Measurements from ENCODE around the gene GABRA5.

Gene GABRA5

GRCh38 chr15:26985050-26985449 lies 118.2 kb downstream of the GABRA5 start:
- ATAC-seq (ENCODE audit: low read depth) (no peak), DNase-seq (ENCODE audit: low spot score) (no peak)
- H3K9me3 ChIP-seq (ENCODE audit: severe bottlenecking): peaks cover 5% of the 10 kb centered on the region
- TF ChIP-seq, protein P1, sequence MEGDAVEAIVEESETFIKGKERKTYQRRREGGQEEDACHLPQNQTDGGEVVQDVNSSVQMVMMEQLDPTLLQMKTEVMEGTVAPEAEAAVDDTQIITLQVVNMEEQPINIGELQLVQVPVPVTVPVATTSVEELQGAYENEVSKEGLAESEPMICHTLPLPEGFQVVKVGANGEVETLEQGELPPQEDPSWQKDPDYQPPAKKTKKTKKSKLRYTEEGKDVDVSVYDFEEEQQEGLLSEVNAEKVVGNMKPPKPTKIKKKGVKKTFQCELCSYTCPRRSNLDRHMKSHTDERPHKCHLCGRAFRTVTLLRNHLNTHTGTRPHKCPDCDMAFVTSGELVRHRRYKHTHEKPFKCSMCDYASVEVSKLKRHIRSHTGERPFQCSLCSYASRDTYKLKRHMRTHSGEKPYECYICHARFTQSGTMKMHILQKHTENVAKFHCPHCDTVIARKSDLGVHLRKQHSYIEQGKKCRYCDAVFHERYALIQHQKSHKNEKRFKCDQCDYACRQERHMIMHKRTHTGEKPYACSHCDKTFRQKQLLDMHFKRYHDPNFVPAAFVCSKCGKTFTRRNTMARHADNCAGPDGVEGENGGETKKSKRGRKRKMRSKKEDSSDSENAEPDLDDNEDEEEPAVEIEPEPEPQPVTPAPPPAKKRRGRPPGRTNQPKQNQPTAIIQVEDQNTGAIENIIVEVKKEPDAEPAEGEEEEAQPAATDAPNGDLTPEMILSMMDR (IDR thresholded peaks at IDR 0.05; ENCODE audit: poor library complexity, severe bottlenecking): no peak
- no peaks in the 10 kb centered on the region for H3K27me3 ChIP-seq (ENCODE audit: insufficient read depth, poor library complexity, severe bottlenecking)
- no peak overlapping the region for H3K4me3 ChIP-seq (ENCODE audit: severe bottlenecking)
- no peaks in the 10 kb centered on the region for H3K4me1 ChIP-seq (ENCODE audit: insufficient read depth, poor library complexity, severe bottlenecking)
- no peak overlapping the region for H3K27ac ChIP-seq (ENCODE audit: poor library complexity, severe bottlenecking)
- H3K36me3 ChIP-seq (ENCODE audit: low read depth): no peaks in the 10 kb centered on the region

- Histone ChIP-seq H3K4me1 (ENCODE audit: insufficient read depth, poor library complexity, severe bottlenecking) (no peaks in the 10 kb centered on the region), H3K36me3 (ENCODE audit: low read depth) (no peaks in the 10 kb centered on the region), H3K27me3 (ENCODE audit: insufficient read depth, poor library complexity, severe bottlenecking) (no peaks in the 10 kb centered on the region), H3K4me3 (ENCODE audit: severe bottlenecking) (no peak overlapping the region), H3K27ac (ENCODE audit: poor library complexity, severe bottlenecking) (no peak overlapping the region), H3K9me3 (ENCODE audit: severe bottlenecking) (peaks cover 8% of the 10 kb centered on the region)
- TF ChIP-seq, protein P1 (IDR thresholded peaks at IDR 0.05; ENCODE audit: poor library complexity, severe bottlenecking): no peak
- ATAC-seq (ENCODE audit: low read depth) (no peak), DNase-seq (ENCODE audit: low spot score) (no peak)
Measured at GRCh38 chr15:26996250-26996649, 129.4 kb downstream of the GABRA5 start.
